HG03097 (cell line): Measurements from ENCODE around the gene AMZ1.

ENCODE experiments used
- ATAC-seq: cut with Tn5 transposase; IDR thresholded peaks from one replicate; pipeline ENCODE4 v1.9.1; 2021; ENCODE audit not compliant: unreplicated experiment, low FRiP score

AMZ1 gene

GRCh38 chr7:2764621-2765020, 76.6 kb downstream of the AMZ1 start:
- ATAC-seq, result no peak
